GM12875 (cell line): ENCODE data around the gene PAAF1.

Source experiments
- H3K4me3 ChIP-seq: one replicate; pipeline ENCODE4 v1.5.1; 2011; ENCODE audit warnings: low read depth, low read length, control low read depth
- CTCF ChIP-seq: IDR thresholded peaks from 2 replicates; pipeline ENCODE4 v1.5.1; 2011; ENCODE audit warnings: low read depth, mild to moderate bottlenecking, control low read depth, inconsistent platforms, low read length, moderate library complexity, borderline replicate concordance; ENCODE audit not compliant: insufficient read depth

Gene PAAF1, protein sequence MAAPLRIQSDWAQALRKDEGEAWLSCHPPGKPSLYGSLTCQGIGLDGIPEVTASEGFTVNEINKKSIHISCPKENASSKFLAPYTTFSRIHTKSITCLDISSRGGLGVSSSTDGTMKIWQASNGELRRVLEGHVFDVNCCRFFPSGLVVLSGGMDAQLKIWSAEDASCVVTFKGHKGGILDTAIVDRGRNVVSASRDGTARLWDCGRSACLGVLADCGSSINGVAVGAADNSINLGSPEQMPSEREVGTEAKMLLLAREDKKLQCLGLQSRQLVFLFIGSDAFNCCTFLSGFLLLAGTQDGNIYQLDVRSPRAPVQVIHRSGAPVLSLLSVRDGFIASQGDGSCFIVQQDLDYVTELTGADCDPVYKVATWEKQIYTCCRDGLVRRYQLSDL

GRCh38 chr11:73876424-73877310 lies at the start of gene PAAF1, which contains the start of gene COA4:
TSS of gene PAAF1 (plus strand) at chr11:73876999. CDS start at chr11:73877022, 23 bp downstream.
TSS of gene COA4 (minus strand) at chr11:73876846. CDS start at chr11:73873378, 3,468 bp downstream.
- peak within 1 kb of the TSS; percentile 67 for H3K4me3 ChIP-seq
- TF ChIP-seq CTCF, result no peak

DNA sequence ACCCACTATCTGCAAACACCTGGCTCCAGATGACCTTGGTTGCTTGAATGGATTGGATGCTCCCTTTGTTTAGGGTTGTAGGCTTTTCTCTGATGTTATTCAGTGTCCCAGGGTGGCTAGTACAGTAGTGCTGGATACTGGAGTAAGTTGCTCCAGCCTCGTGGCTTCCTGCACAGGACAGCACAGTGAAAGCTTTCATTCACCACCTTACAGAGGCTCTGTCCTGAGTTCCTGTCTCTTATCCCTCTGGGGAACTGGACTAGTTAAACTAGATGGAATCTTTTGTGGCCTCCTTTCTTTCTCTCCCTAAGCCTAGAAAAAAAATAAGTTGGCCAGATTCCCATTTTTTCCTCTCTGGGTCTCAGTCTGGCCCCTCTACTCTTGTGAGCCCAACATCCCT lies 46.5 kb upstream of the PAAF1 start:
- TF ChIP-seq CTCF, result no peak
- no peak overlapping the region for H3K4me3 ChIP-seq

DNA sequence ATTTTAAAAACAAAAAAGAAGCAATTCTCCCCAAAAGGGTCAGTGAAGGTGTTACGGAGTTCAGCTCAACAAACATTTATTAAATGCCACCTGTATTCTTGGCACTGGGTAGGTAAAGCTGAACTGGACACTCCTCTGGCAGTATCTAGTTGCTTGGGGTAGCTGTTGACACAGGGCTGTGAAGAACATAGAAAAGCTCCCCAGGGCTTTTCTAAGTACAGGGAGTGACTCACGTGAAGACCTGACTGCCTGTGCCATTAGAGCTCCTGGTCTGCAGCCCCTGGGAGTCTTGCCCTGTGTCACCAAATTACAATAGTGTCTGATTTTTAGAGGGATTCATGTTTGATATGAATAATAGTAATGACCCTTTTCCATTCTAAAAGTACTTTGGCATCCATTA lies 43.7 kb upstream of the PAAF1 start:
- TF ChIP-seq CTCF, result no peak
- no peak overlapping the region for H3K4me3 ChIP-seq

DNA sequence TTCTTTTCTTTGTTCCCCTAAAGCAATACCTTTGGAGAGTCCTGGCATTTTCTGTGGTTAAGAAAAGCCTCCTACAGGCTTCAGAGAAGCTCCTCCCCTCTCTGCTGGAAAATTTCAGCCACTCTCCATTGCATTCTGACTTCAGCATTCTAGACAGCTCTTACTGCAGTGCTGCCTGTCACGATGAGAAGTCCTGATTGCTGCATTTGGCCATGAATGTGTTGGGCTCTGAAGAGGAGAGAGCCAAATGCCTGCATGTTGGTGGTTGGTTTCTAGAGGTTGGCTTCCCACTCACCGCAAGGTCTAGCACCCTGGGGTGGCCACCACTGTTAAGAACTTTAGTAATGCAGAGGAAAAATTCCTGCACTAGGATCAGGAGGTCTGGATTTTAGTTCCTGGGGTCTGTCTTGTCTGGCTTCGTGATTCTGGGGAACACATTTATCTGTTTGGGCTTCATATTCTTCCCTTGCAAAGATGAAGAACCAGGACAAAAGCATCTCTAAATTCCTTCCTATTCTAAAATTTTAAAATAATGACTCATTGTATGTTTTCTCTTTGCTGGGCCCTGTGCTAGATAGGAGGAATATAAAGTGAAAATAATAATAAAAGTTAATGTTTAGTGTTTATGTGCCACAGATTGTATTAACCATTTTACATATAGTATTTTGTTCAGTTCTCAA lies 38.2 kb upstream of the PAAF1 start:
- TF ChIP-seq CTCF, result no peak
- no peak overlapping the region for H3K4me3 ChIP-seq

DNA sequence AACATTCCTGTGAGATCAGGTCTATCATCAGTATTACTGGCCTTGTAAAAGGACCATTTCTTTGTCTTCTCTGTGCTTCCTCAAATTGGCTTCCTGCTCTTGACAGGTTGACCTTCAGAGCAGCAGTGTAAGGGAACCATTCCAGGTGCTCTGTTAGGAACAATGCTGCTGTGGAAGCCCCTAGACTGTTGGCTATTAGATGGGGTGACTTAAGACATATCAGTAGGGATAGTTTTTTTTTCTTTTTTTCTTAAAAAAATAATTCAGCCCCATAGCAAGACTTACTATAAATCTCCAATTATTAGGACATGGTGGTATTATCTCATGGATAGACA lies 37.7 kb upstream of the PAAF1 start:
- no peak overlapping the region for H3K4me3 ChIP-seq
- no peak for TF ChIP-seq CTCF

GRCh38 chr11:73851046-73851764 lies 25.6 kb upstream of the PAAF1 start:
- H3K4me3 ChIP-seq, result no peak overlapping the region
- no peak for TF ChIP-seq CTCF
